ENCODE results near the gene SUZ12. TPM values are rescaled to one million over a fixed set of nuclear protein-coding genes. Genes with fewer than 3 reads are reported as not detected.
"Not testable (repeated sequence)": the region's sequence is repeated elsewhere in the genome, so short reads cannot be mapped to it uniquely, and the experiment has no call there.

SUZ12 gene
- 24.3 and 25.2 TPM in 2 replicates for total RNA-seq

DNA sequence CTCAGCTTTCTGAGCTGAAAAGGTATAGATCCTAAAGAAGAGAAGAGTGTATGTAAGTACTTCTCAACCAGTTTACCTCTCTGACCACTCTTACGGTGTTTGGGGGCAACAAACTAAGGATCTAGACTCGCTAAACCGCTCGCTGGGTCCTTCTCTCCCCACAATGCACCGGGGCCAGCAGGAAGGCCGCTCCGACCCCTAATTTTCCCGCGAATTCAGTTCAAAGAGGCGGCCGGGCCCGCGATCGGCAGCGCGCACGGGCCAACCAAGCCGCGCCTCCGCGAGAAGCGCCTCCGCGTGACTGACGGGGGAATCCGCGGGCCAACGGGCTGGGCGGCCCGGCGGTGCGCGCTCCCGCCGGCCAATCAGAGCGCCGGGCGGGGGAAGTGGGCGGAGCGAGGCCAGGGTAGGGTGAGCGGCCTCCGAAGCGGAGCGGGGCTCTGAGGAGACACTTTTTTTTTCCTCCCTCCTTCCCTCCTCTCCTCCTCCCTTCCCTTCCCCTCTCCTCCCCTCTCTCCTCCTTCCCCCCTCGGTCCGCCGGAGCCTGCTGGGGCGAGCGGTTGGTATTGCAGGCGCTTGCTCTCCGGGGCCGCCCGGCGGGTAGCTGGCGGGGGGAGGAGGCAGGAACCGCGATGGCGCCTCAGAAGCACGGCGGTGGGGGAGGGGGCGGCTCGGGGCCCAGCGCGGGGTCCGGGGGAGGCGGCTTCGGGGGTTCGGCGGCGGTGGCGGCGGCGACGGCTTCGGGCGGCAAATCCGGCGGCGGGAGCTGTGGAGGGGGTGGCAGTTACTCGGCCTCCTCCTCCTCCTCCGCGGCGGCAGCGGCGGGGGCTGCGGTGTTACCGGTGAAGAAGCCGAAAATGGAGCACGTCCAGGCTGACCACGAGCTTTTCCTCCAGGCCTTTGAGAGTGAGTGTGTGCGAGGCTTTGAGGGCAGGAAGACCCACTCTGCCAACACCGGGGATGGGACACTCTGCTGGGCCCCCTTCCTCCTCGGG lies at the start of gene SUZ12:
TSS of gene SUZ12 (plus strand) at position 393 of the 995 bp plus-strand sequence. CDS start at position 633, 240 bp downstream.
- peak; percentile 49 for DNase-seq (ENCODE audit: low read depth, low spot score)

DNA sequence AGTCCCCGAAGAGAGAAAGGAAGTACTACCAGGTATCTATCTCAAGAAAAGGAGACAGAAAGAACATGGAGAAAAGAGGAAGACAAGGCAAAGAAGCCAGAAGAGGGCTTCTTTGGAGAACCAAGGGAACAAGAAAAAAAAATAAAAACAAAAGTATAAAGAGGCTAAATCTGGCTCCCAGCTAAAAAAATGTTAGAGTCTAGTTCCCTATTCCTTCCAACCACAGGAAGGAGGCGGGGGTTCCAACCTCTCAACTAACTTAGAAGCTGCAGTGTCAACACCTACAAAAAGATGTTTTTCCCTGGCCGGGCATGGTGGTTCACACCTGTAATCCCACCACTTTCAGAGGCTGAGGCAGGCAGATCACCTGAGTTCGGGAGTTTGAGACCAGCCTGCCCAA lies 48.7 kb upstream of the SUZ12 start:
- DNase-seq (ENCODE audit: low read depth, low spot score) = no peak

DNA sequence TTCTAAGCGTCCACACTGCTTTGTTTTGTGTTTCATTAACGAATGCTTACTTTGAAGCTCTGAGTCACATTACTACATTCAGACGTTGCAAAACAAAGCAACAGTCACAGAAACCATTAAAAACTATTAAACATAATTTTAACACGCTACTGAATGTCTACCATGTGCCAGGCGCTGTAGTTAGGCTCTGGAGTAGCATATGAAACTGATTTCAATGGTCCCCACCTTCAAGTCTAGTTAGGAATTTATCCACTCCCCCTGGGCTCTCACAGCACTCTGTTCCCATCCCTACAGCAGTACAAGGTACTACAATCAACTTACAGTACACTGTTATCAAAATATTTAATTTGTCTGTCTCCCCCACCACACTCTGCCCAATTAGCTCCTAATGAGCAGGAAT lies 35.9 kb upstream of the SUZ12 start:
- DNase-seq (ENCODE audit: low read depth, low spot score) = no peak

DNA sequence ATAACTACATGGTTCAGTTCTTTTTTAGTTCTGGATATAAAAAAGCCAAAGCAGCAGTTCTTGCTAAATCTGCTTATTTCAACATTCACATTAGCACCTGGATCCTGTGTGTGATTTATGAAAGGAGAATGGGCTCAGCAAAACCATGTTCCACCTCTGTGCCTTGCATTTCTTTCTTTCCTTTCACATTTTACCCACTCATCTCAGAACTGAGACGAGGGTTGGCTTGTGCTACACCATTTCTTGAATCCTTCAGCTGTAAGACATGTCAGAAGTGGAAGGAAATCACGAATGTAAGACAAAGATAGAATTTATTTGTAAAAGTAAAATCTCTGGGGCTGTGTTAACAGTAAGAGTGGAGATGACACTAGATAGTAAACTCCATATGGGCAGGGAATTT lies 34.1 kb upstream of the SUZ12 start:
- no peak for DNase-seq (ENCODE audit: low read depth, low spot score)

DNA sequence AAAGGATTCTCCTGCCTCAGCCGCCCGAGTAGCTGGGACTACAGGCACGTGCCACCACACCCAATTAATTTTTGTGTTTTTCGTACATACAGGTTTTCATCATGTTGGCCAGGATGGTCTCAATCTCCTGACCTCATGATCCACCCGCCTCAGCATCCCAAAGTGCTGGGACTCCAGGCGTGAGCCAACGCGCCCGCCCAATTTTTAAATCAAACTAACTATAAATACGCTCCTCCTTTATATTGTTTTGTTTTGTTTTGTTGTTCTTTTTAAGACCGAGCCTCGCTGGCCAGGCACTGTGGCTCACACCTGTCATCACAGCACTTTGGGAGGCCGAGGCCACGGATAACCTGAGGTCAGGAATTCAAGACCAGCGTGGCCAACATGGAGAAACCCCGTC lies 33.4 kb upstream of the SUZ12 start:
- DNase-seq (ENCODE audit: low read depth, low spot score) = no peak

DNA sequence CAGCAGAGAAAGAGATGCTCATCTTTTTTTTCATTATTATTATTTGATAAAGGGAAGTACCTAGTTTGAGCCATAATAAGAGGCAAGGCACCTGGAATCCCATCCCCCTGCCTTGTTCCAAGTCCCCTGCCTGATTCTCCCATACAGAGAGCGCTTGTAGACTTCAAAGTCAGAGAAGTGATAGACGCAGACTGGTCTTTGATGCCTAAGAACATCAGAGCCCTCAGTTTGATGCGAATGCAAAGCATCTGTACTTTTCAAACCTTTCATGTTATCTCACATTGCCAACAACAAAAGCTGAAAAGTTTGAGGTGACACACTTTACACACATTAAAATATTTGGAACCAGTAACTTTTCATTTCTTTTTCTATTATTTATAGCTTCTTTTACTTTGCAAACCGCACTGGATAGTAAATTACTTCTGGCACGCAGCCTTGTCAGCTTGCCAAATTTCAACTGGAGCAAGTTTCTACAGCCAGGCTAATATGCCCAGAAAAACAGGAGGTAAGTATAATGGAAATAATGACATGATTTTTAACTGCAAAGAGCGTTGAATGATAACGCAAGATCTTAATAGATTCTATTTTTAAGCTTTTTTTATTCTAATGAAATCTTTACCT lies 29.4 kb upstream of the SUZ12 start:
- DNase-seq (ENCODE audit: low read depth, low spot score) = peak; percentile 10

DNA sequence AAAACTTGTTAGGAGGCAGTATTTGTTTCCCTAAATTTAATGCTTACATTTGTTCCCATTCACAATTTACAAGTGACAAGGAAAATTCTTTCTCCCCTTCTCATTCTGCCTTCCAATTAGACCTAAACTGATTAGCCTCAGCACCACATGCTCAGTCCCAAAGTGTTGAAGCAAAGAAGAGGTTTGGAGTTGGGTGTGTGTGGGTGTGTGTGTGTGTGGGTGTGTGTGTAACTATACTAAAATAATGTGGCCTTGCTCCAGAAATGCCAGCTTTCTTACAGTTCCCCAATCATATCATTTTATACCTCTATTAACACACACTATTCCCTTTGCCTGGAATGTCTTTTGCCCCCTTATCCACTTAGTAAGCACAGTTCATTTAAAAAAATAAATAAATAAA lies 28.4 kb upstream of the SUZ12 start:
- DNase-seq (ENCODE audit: low read depth, low spot score) = no peak

DNA sequence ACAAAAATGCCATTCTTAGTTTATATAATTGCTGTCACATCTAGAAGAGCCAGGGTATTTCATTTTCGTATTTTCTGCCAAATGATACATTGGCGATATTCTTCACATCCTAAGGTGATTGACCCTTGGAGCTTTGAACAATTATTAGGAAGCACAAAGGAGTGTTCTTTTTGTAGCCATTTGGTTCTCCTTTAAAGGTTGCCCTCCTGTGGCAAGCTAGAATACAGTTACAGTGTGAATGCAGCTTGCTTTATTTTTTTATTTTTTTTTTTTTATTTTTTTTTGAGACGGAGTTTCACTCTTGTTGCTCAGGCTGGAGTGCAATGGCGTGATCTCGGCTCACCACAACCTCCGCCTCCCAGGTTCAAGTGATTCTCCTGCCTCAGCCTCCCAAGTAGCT lies 24.1 kb upstream of the SUZ12 start:
- not testable (repeated sequence) for DNase-seq (ENCODE audit: low read depth, low spot score)

DNA sequence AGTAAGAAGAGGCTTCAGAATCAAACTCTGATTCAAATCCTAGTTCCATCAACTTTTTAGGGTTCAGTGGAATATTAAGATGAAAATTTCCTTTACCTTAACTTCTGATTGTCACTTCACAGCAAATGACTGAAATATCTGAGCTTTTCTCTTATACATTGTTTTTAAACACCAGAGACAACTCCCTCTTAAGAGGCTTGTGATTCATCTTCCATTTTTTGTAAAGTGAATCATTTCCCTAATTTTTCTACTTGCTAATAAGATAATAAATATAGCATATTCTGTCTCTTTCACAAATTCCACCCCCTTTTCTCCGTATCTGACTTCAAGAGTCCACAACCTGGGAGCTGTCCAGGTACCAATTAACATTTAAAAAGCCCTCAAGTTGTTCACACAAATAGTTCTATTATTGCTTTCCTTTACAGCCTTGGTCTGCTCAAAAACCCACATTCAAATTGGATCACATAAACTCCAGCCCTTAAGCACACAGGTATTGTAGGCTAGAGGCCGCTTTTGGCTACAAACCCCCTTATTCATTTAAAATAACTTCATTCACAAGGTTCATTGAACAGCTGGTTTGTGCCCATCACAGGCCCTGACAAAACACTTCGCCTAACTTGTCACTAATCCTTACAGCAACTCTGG lies 21.2 kb upstream of the SUZ12 start:
- no peak for DNase-seq (ENCODE audit: low read depth, low spot score)

DNA sequence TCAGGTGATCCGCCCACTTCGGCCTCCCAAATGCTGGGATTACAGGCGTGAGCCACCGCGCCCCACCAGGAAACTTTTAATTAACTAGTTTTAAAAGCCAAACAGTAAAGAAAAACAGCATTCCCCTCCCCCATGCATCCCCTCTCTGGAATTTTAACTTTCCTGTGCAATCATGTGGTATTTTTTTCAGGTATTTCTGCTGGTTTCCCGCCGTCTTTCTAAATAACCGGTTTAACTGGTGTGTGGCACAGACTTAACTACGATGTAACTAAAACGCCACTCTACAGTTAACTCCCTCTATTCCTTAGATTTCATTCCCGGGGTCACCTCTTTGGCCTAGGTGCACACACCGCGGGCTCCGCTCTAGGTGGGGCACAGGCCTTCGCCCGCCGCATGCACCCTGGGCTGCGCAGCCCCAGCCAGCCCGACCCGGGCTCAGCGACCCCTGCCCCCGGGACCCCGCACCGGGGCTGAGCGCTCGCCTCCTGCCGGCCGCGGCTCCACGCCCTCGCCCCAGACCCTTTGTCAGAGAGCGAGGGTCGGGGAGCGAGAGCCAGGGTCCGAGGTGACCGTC lies 20.2 kb upstream of the SUZ12 start:
- DNase-seq (ENCODE audit: low read depth, low spot score) = no peak

DNA sequence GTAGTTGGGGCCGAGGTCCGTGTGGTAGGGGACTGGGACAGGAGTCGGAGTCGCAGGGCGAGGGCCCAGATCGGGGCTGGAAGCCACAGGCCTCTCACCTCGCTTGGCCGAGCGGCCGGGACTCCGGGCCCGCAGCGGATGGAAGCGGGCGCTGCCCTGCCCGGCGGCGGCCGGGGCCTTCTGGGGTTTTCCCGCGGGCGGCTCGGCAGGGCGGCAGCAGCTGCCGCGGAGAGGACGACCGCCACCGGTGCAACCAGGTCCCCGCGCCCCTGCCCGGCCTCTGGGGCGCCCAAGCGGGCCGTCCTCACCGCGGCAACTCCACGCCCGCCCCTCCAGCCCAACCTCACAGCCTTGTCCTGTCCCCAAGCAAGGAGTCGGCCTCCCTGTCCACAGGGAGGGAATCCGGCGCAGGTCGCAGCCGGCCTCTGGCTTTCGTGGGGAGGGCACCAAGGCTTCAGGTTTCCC lies 19.7 kb upstream of the SUZ12 start:
- no peak for DNase-seq (ENCODE audit: low read depth, low spot score)

DNA sequence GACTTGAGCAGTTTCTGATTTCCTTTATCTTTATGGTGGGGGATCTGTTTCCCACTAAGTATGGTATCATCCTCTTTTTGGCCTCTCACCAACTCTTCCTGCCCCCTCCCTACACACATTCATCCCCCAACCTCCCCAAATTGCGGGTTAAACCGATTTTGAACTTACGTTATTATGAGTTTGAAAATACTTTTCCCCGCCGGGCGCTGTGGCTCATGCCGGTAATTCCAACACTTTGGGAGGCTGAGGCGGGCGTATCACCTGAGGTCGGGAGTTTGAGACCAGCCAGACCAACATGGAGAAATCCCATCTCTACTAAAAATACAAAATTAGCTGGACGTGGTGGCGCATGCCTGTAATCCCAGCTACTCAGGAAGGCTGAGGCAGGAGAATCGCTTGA lies 19.1 kb upstream of the SUZ12 start:
- DNase-seq (ENCODE audit: low read depth, low spot score) = not testable (repeated sequence)

DNA sequence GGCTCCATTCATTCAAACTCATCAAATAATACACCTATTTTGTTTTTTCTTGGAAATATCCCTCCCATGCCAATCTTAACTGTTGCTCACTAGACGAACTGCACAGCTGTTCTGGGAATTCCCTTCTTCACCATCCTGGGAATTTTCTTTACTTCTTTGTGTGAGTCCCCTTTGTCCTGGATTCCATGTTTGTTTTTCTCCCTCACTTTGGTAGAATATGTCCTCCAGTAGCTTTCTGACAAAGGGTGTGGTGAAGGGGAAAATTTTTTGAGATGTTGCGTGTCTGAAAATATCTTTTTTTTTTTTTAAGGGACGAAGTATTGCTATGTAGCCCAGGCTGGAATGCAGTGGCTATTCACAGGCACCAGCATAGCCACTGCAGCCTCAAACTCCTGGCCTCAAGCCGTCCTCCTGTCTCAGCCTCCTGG lies 18.1 kb upstream of the SUZ12 start:
- DNase-seq (ENCODE audit: low read depth, low spot score) = no peak

DNA sequence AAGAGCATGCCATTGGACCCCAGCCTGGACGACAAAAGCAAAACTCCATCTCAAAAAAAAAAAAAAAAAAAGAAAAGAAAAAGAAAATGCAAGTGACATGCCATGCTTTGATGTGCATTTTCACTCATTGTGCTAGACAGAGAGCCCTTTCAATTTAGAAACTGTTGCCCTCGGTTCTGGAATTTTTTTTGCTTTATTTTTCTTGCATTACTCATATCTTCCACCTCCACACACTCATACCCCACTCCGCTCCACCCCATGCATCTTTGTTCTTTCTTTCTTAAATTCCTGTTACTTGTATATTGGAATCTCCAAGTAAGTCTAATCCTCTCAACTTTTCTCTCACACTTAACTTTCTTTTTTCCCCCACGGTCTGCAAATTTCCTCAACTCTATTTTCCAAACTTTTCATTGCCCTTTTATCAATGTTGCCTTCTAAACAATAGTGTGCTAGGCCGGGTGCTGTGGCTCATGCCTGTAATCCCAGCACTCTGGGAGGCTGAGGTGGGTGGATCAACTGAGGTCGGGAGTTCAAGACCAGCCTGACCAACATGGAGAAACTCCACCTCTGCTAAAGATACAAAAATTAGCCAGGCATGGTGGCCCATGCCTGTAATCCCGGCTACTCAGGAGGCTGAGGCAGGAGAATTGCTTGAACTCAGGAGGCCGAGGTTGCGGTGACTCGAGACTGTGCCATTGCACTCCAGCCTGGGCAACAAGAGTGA lies 16.8 kb upstream of the SUZ12 start:
- DNase-seq (ENCODE audit: low read depth, low spot score) = no peak

DNA sequence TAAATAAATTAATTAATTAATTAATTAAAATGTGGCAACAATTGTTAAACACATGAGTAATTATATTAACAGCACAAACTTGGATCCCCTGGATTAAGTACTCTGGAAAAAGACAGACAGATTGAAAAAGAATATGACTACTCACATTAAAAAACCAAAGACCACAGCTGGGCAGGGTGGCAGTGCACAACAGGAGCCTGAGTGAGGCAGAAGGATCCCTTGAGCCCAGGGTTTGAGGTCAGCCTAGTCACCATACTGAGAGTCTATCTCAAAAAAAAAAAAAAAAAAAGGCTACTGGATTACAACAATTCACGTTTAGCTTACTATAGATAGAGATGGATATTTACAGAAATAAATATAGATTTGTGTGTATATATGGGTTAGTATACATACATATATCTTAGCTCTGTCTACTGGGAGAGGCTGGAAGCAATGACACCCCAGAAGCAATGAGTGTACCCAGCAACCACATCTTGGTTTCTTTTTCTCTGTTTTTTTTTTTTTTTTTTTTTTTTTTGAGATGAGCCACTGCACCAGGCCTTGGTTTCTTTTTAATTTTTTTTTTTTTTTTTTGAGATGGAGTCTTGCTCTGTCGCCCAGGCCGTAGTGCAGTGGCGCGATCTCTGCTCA lies 10.6 kb upstream of the SUZ12 start:
- DNase-seq (ENCODE audit: low read depth, low spot score) = no peak

DNA sequence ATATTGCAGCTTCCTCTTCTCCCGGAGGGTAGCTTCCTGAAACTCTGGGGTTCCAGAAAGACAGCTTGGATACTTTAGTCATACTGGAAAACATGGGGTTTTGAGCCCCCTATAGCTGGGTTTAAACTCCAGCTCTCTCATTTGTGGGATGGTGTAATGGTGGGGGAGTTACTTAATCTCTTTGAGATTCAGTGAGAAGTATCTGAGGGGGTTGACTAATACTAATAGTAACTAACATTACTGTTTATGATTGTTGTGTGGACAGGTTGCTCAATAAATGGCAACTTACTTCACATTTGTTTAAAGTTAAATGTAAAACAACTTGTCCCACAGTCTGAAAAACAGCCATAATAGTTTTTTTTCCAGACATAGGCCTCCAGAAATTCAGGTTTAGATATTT lies 5.1 kb upstream of the SUZ12 start:
- DNase-seq (ENCODE audit: low read depth, low spot score) = no peak

DNA sequence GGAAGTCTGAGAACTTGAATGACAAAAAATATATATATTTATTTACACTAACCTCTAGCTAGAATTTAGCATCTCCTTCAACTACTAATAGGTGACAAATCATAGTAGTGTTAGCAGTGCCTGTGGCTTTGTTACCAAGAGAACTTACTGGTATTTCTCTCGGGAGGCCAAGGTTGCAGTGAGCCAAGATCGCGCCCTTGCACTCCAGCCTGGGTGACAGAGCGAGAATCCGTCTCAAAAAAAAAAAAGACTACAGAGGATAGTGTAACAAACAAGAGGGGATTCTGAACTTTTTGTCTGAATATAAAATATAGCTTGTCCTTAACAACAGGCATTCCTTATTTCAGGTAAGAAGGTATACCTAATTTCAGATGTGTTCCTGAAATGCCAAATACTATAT lies 1.3 kb upstream of the SUZ12 start:
- no peak for DNase-seq (ENCODE audit: low read depth, low spot score)

DNA sequence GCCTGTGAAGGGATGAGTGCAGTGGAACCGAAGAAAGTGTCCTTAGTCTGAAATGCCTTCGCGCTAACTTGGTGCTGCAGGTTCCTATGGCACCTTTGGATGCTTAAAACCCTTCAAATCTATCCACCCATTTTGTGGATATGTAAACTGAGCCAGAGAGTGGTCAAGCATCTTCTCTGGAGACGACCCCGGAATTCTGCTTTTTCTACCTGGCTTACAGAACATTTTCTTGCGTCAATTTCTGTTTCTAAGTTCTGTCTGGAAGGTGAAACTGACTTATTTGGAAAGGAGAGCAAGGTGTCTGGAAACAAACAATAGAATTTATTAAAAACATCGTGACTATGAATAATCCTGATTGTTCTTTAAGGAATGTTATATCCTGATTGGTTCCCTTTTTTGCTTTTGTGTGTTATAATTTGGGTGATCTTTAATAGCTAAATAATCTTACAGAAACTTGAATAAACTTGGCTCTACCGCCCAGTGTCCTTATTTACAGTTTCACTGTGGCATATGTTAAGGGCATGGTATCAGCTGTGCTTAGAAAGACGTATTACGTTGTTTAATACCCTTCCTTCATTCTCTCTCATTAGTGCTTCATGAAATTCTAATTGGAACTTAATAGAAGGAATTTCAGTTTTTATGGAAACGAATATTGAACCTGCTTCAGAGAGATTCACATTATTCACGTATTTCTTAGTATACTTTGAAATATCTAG lies 1.3 kb downstream of the SUZ12 start:
- not testable (repeated sequence) for DNase-seq (ENCODE audit: low read depth, low spot score)

DNA sequence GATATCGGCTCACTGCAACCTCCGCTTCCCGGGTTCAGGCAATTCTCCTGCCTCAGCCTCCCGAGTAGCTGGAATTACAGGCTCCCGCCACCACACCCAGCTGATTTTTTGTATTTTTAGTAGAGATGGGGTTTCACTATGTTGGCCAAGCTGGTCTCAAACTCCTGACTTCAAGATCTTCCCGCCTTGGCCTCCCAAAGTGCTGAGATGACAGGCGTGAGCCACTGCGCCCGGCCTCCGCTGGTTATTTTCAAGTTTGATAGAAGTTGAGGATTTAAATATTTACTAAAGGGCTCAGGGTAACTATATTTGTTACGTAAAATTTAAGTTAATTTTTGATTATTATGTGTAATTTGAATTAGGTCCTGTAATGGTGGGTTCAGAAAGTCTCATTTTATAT lies 5.1 kb downstream of the SUZ12 start:
- DNase-seq (ENCODE audit: low read depth, low spot score) = not testable (repeated sequence)

DNA sequence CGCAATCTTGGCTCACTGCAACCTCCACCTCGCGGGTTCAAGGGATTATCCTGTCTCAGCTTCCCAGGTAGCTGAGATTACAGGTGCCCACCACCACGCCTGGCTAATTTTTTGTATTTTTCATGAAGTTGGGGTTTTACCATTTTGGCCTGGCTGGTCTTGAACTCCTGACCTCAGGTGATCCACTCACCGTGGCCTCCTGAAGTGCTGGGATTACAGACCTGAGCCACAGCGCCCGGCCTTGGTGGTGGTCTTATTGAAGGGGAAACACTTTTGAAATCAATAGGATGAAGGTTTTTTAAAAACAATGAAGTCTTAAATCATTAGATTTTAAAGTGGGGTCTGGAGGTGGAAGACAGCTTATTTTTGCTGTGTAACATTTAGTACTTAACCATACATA lies 5.6 kb downstream of the SUZ12 start:
- not testable (repeated sequence) for DNase-seq (ENCODE audit: low read depth, low spot score)

Data from pulmonary artery endothelial cell (primary cell).